Amniotic epithelial cell (primary cell): ENCODE data around the gene STOX1.
"Not testable (repeated sequence)": the region's sequence is repeated elsewhere in the genome, so short reads cannot be mapped to it uniquely, and the experiment has no call there.

ENCODE experiments used
- DNase-seq: peaks from one replicate; pipeline ENCODE4 v3.0.0-alpha.2; 2010; ENCODE audit warnings: low read depth

The STOX1 gene

GRCh38 chr10:68826764-68827591 is at the start of gene STOX1:
Gene STOX1, plus strand, starts transcription at chr10:68827531. Its CDS starts 93 bp downstream, at chr10:68827624.
- DNase-seq: peak; percentile 57

GRCh38 chr10:68781613-68782574 is 45.4 kb upstream of the STOX1 start:
- no peak for DNase-seq

GRCh38 chr10:68784476-68784875 is 42.9 kb upstream of the STOX1 start:
- DNase-seq: peak; percentile 59

GRCh38 chr10:68787813-68788212 is 39.5 kb upstream of the STOX1 start:
- DNase-seq: no peak

GRCh38 chr10:68790476-68790875 is 36.9 kb upstream of the STOX1 start:
- no peak for DNase-seq

GRCh38 chr10:68792115-68792514 is 35.2 kb upstream of the STOX1 start:
- peak; percentile 11 for DNase-seq

- DNase-seq: no peak
These were observed 31.3 kb upstream of the STOX1 start for GRCh38 chr10:68795886-68796532.

- DNase-seq: peak; percentile 60
These were observed 30.7 kb upstream of the STOX1 start for GRCh38 chr10:68796605-68797004.

- no peak for DNase-seq
These were observed 27.1 kb upstream of the STOX1 start for GRCh38 chr10:68800211-68800610.

GRCh38 chr10:68804692-68805091 is 22.6 kb upstream of the STOX1 start:
- DNase-seq: no peak

GRCh38 chr10:68810830-68811229 is 16.5 kb upstream of the STOX1 start:
- DNase-seq: not testable (repeated sequence)

GRCh38 chr10:68811314-68812009 is 15.9 kb upstream of the STOX1 start:
- peak; percentile 52 for DNase-seq

GRCh38 chr10:68812420-68812819 is 14.9 kb upstream of the STOX1 start:
- no peak for DNase-seq

GRCh38 chr10:68813559-68813958 is 13.8 kb upstream of the STOX1 start:
- no peak for DNase-seq

- no peak for DNase-seq
These were observed 10.4 kb upstream of the STOX1 start for GRCh38 chr10:68816796-68817412.

GRCh38 chr10:68820359-68820758 is 7.0 kb upstream of the STOX1 start:
- not testable (repeated sequence) for DNase-seq

- not testable (repeated sequence) for DNase-seq
These were observed 4.7 kb upstream of the STOX1 start for GRCh38 chr10:68822626-68823025.

GRCh38 chr10:68827592-68827959 is 245 bp downstream of the STOX1 start:
- DNase-seq: not testable (repeated sequence)

GRCh38 chr10:68828083-68828601 is 811 bp downstream of the STOX1 start:
- DNase-seq: not testable (repeated sequence)

GRCh38 chr10:68828833-68829232 is 1.5 kb downstream of the STOX1 start:
- DNase-seq: no peak

- no peak for DNase-seq
These were observed 2.2 kb downstream of the STOX1 start for GRCh38 chr10:68829521-68829920.
